Fibroblast of skin of left quadriceps (primary cell): ENCODE measurements around the gene YAP1.
A peak's percentile ranks its signal among the peaks of the same experiment; 100 is the strongest.

ENCODE experiments used
- DNase-seq, 2 experiments: peaks; one replicate each; pipeline ENCODE4 v3.0.0-alpha.2; 2013; ENCODE audit warnings: low read depth in 2 of 2

Gene YAP1

DNA sequence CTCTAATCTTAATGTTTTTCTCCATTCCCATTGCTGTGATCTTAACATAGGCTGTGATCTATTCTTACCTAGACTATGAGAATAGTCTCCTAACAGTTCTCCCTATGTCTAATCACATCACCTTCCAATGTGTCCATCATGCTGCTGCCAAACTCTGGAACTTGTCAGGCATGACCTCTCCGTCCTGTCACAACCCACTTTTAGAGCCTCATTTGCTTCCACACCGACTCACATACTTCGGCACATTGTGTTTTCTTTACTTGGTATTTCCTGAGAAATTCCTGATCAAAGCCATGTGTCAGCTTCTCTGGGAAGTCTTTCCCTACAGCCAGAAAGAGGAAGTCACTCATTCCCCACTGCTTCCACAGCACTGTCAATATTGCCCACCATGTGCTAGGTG, 166.5 kb downstream of the YAP1 start:
- DNase-seq = no peak

DNA sequence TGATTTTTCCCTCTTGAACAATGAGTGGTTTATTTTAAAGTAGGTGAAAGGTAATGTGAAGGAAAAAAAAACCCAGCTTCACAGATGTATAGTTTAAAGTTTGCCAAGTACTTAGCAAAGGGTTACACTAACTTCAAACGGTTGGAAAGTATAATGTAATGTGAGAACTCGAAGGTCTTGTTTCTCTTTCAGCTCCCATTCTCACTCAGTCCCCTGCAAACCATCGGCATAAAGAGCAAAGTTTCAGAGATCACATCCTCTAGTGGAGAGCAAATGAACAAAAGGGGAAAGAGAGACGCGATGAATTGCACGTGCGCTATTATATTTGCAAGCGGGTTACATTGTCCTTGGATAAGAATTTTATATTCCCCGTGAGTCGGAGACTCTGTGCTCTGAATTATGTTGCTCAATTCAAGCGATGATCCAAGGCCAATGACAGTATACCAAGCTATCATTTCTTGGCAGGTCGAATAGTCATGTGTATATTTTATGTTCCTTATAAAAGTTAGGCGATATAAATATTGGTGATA, 169.5 kb downstream of the YAP1 start:
- peak; percentile 63 to 67 for DNase-seq

- DNase-seq = no peak
Measured at GRCh38 chr11:102280245-102280833, 170.1 kb downstream of the YAP1 start.
